Activated naive CD4-positive, alpha-beta T cell treated with Interleukin-2 at 50 U/mL for 16 hours (primary cell): ENCODE data around the gene C9orf152.
A peak's percentile ranks its signal among the peaks of the same experiment; 100 is the strongest.

ENCODE experiments used
- DNase-seq: peaks from one replicate; pipeline ENCODE4 v3.0.0-alpha.2; 2020

The C9orf152 gene

GRCh38 chr9:110178281-110178680 lies 29.7 kb downstream of the C9orf152 start:
- no peak for DNase-seq

- DNase-seq = no peak
Observed at GRCh38 chr9:110175275-110175968, 32.5 kb downstream of the C9orf152 start.

- no peak for DNase-seq
Observed at GRCh38 chr9:110173322-110173642, 34.7 kb downstream of the C9orf152 start.

- DNase-seq = no peak
Observed at GRCh38 chr9:110170357-110171257, 37.4 kb downstream of the C9orf152 start.

GRCh38 chr9:110168486-110168885 lies 39.5 kb downstream of the C9orf152 start:
- no peak for DNase-seq

- DNase-seq = no peak
Observed at GRCh38 chr9:110161940-110162339, 46.0 kb downstream of the C9orf152 start.

GRCh38 chr9:110160685-110161084 lies 47.3 kb downstream of the C9orf152 start:
- no peak for DNase-seq

GRCh38 chr9:110160123-110160522 lies 47.8 kb downstream of the C9orf152 start:
- no peak for DNase-seq

- no peak for DNase-seq
Observed at GRCh38 chr9:110157823-110158664, 49.9 kb downstream of the C9orf152 start.

- DNase-seq = peak; percentile 15
Observed at GRCh38 chr9:110156902-110157301, 51.1 kb downstream of the C9orf152 start.

- DNase-seq = no peak
Observed at GRCh38 chr9:110156416-110156815, 51.5 kb downstream of the C9orf152 start.

- no peak for DNase-seq
Observed at GRCh38 chr9:110155751-110156150, 52.2 kb downstream of the C9orf152 start.

GRCh38 chr9:110153431-110153830 lies 54.5 kb downstream of the C9orf152 start:
- no peak for DNase-seq

GRCh38 chr9:110152704-110153374 lies 55.1 kb downstream of the C9orf152 start:
- DNase-seq = no peak
